ENCODE measurements around the gene COA1. TPM values are rescaled to one million over a fixed set of nuclear protein-coding genes. Genes with fewer than 3 reads are reported as not detected.

The COA1 gene
- total RNA-seq, 2 donors from 2014 or later = 104 to 144 TPM

DNA sequence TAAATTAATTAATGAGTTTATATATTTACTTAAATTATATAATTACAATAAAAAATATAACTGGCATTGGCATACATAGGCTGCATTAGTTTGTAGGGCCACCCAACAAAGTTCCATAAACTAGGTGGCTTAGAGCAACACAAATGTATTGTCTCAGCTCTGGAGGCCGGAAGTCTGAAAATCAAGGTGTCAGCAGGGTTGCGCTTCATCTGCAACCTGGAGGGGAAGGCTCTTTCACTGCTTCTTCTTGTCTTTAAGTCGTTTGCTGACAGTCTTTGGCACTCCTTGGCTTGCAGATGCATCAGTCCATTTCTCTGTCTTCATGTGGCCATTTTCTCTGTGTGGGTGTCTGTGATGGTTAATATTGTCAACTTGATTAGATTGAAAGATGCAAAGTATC, 23.1 kb upstream of the COA1 start:
- 83 to 100% methylated on average over 2 to 3 of the region's 3 CpGs for WGBS, 2 experiments (ENCODE audit: insufficient coverage in 1 of 2, insufficient read length in 1 of 2)
- Mint-ChIP-seq H3K4me3 (no peak overlapping the region), H3K4me1 (peaks cover 13% of the 10 kb centered on the region), H3K9me3 (no peaks in the 10 kb centered on the region), H3K36me3 (ENCODE audit: low read depth) (no peaks in the 10 kb centered on the region), H3K27me3 (ENCODE audit: insufficient read depth) (peaks cover 21% of the 10 kb centered on the region), H3K27ac (no peak overlapping the region)
- Histone ChIP-seq H3K4me3 (ENCODE audit: low read length) (no peak overlapping the region), H3K27ac (ENCODE audit: low read depth, low read length) (no peak overlapping the region), H3K9ac (ENCODE audit: extremely low read depth, low read length, poor library complexity, severe bottlenecking) (no peak overlapping the region), H3K4me1 (ENCODE audit: control insufficient read depth, insufficient read depth, low read length) (no peaks in the 10 kb centered on the region), H3K27me3 (ENCODE audit: control insufficient read depth, insufficient read depth, low read length, poor library complexity, severe bottlenecking) (peaks cover 14% of the 10 kb centered on the region), H3K9me3 (ENCODE audit: control insufficient read depth, low read length) (no peaks in the 10 kb centered on the region), H3K36me3 (ENCODE audit: control insufficient read depth, insufficient read depth, low read length) (no peaks in the 10 kb centered on the region)
- TF ChIP-seq, protein P1, sequence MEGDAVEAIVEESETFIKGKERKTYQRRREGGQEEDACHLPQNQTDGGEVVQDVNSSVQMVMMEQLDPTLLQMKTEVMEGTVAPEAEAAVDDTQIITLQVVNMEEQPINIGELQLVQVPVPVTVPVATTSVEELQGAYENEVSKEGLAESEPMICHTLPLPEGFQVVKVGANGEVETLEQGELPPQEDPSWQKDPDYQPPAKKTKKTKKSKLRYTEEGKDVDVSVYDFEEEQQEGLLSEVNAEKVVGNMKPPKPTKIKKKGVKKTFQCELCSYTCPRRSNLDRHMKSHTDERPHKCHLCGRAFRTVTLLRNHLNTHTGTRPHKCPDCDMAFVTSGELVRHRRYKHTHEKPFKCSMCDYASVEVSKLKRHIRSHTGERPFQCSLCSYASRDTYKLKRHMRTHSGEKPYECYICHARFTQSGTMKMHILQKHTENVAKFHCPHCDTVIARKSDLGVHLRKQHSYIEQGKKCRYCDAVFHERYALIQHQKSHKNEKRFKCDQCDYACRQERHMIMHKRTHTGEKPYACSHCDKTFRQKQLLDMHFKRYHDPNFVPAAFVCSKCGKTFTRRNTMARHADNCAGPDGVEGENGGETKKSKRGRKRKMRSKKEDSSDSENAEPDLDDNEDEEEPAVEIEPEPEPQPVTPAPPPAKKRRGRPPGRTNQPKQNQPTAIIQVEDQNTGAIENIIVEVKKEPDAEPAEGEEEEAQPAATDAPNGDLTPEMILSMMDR (conservative IDR thresholded peaks at IDR 0.05) = no peak
- no peak for DNase-seq

DNA sequence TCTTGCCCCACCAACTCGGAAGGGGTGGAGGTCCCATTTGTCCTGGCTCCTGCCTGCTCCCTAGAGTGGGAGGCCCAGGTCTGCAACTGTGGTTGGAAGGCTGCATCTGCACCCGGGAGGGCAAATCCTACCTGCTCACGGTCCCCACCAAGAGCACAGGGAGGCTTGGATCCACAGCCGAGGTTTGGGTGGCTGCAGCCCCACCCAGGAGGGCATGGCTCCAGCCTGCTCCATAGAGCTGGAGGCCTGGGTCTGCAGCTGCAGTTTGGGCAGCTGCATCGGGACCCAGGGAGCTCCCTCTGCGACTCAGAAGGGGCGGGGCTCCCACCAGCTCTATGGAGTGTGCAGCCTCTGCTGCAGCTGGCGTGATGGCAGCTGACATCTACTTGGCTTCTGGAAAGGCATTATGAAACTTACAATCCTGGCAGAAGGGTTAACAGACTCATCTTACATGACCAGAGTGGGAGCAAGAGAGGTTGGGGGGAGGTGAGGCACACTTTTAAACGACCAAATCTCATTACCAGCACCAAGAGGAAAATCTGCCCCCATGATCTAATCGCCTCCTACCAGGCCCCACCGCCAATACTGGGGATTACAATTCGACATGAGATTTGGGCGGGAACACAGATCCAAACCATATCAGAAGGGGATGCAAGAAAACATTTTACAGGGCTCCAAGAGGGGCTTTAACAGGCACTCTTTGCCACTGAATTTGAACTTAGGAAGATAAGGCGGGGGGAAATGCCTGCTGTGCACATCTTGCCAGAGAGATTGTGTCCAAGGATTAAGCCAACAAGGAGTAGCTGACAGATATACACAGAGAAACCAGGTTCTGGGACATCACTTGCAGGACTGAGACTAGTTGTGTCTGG, 20.9 kb upstream of the COA1 start:
- H3K4me3 ChIP-seq (ENCODE audit: low read length) = no peak overlapping the region
- H3K27me3 ChIP-seq (ENCODE audit: control insufficient read depth, insufficient read depth, low read length, poor library complexity, severe bottlenecking) = no peaks in the 10 kb centered on the region
- no peaks in the 10 kb centered on the region for H3K9me3 ChIP-seq (ENCODE audit: control insufficient read depth, low read length)
- peaks cover 13% of the 10 kb centered on the region for H3K4me1 Mint-ChIP-seq
- no peak overlapping the region for H3K27ac Mint-ChIP-seq
- WGBS, 2 experiments (ENCODE audit: insufficient coverage in 1 of 2, insufficient read length in 1 of 2) = 76 to 80% methylated on average over 9 to 14 of the region's 14 CpGs
- H3K36me3 Mint-ChIP-seq (ENCODE audit: low read depth) = no peaks in the 10 kb centered on the region
- no peaks in the 10 kb centered on the region for H3K4me1 ChIP-seq (ENCODE audit: control insufficient read depth, insufficient read depth, low read length)
- DNase-seq = peak; percentile 75
- H3K4me3 Mint-ChIP-seq = no peak overlapping the region
- no peaks in the 10 kb centered on the region for H3K36me3 ChIP-seq (ENCODE audit: control insufficient read depth, insufficient read depth, low read length)
- H3K9ac ChIP-seq (ENCODE audit: extremely low read depth, low read length, poor library complexity, severe bottlenecking) = no peak overlapping the region
- no peak overlapping the region for H3K27ac ChIP-seq (ENCODE audit: low read depth, low read length)
- TF ChIP-seq, protein P1 (conservative IDR thresholded peaks at IDR 0.05) = no peak
- no peaks in the 10 kb centered on the region for H3K9me3 Mint-ChIP-seq
- H3K27me3 Mint-ChIP-seq (ENCODE audit: insufficient read depth) = peaks cover 7% of the 10 kb centered on the region

DNA sequence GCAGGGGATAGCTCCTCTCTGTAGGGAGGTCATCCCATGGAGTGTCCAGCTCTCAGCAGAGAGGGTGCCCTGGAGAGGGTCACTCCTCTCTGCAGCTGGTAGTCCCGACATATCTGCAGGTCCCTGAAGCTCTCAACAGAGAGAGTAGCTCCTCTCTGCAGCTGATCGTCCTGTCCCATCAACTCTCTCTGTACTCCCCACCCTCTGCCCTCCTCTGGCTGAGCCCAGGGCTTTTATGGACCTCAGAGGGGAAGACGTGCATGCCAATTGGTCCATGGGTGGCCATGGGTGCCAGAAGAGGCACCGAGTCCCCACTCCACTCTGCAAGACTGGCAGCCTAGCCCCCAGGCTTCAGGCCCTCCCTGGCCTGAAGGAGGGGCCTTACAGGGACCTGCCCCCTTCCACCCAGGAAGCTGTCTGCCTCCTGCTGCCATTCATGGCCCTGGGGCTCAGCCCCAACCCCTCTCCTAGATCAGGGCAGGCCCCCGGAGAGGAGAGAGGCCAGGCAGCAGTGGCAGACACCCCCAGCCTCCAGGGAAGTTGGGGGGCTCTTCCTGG, 20.1 kb upstream of the COA1 start:
- Mint-ChIP-seq H3K4me3 (no peak overlapping the region), H3K27me3 (ENCODE audit: insufficient read depth) (peaks cover 7% of the 10 kb centered on the region), H3K36me3 (ENCODE audit: low read depth) (no peaks in the 10 kb centered on the region), H3K9me3 (no peaks in the 10 kb centered on the region), H3K27ac (no peak overlapping the region), H3K4me1 (peaks cover 13% of the 10 kb centered on the region)
- H3K4me1 ChIP-seq (ENCODE audit: control insufficient read depth, insufficient read depth, low read length) = no peaks in the 10 kb centered on the region
- no peaks in the 10 kb centered on the region for H3K36me3 ChIP-seq (ENCODE audit: control insufficient read depth, insufficient read depth, low read length)
- DNase-seq = no peak
- TF ChIP-seq, protein P1 (conservative IDR thresholded peaks at IDR 0.05) = no peak
- H3K27ac ChIP-seq (ENCODE audit: low read depth, low read length) = no peak overlapping the region
- H3K27me3 ChIP-seq (ENCODE audit: control insufficient read depth, insufficient read depth, low read length, poor library complexity, severe bottlenecking) = no peaks in the 10 kb centered on the region
- H3K9ac ChIP-seq (ENCODE audit: extremely low read depth, low read length, poor library complexity, severe bottlenecking) = no peak overlapping the region
- no peaks in the 10 kb centered on the region for H3K9me3 ChIP-seq (ENCODE audit: control insufficient read depth, low read length)
- no peak overlapping the region for H3K4me3 ChIP-seq (ENCODE audit: low read length)
- 73 to 79% methylated on average over 3 to 5 of the region's 5 CpGs for WGBS, 2 experiments (ENCODE audit: insufficient coverage in 1 of 2, insufficient read length in 1 of 2)
